ENCODE data around the gene PDZD4. TPM values are rescaled to one million over a fixed set of nuclear protein-coding genes. Genes with fewer than 3 reads are reported as not detected.

The PDZD4 gene
- total RNA-seq, 1 experiment from 2014 or later, result 1.8 TPM

GRCh38 chrX:153803211-153804099 lies 26.9 kb downstream of the PDZD4 start:
- Mint-ChIP-seq H3K36me3 (ENCODE audit: insufficient read depth, unreplicated experiment) (peaks cover 5% of the 10 kb centered on the region), H3K4me3 (ENCODE audit: unreplicated experiment) (no peak overlapping the region), H3K9me3 (ENCODE audit: unreplicated experiment) (no peaks in the 10 kb centered on the region), H3K27me3 (ENCODE audit: insufficient read depth, unreplicated experiment) (no peaks in the 10 kb centered on the region), H3K4me1 (ENCODE audit: low read depth, unreplicated experiment) (no peaks in the 10 kb centered on the region), H3K27ac (ENCODE audit: unreplicated experiment) (no peak overlapping the region)
- ChIA-PET POLR2A (no interaction called here), CTCF (no interaction called here)
- no peaks in the 10 kb centered on the region for H3K4me1 ChIP-seq
- TF ChIP-seq CTCF (IDR thresholded peaks at IDR 0.05; ENCODE audit: insufficient read depth in 1 of 2, low read depth in 1 of 2, low read length in 1 of 2, severe bottlenecking in 1 of 2, unreplicated experiment in 1 of 2), result no peak
- no peaks in the 10 kb centered on the region for H3K27me3 ChIP-seq (replicated peaks; ENCODE audit: control insufficient read depth, insufficient read depth, low read length)
- no peak overlapping the region for H3K4me3 ChIP-seq (ENCODE audit: low read depth, low read length)
- intact Hi-C loops (cut with micrococcal nuclease; ENCODE audit: unreplicated experiment), result no loop called here
- no peaks in the 10 kb centered on the region for H3K36me3 ChIP-seq (ENCODE audit: control insufficient read depth, insufficient read depth, low read length)
- no peaks in the 10 kb centered on the region for H3K9me3 ChIP-seq
- no TSS peak for BruUV-seq (replicated peaks)
- no peak for DNase-seq

- intact Hi-C loops (cut with micrococcal nuclease; ENCODE audit: unreplicated experiment), result no loop called here
- Histone ChIP-seq H3K4me1 (no peaks in the 10 kb centered on the region), H3K4me3 (ENCODE audit: low read depth, low read length) (no peak overlapping the region), H3K36me3 (ENCODE audit: control insufficient read depth, insufficient read depth, low read length) (no peaks in the 10 kb centered on the region), H3K9me3 (no peaks in the 10 kb centered on the region), H3K27me3 (replicated peaks; ENCODE audit: control insufficient read depth, insufficient read depth, low read length) (no peaks in the 10 kb centered on the region)
- no TSS peak for BruUV-seq (replicated peaks)
- no peak for DNase-seq
- Mint-ChIP-seq H3K36me3 (ENCODE audit: insufficient read depth, unreplicated experiment) (peaks cover 5% of the 10 kb centered on the region), H3K4me3 (ENCODE audit: unreplicated experiment) (no peak overlapping the region), H3K4me1 (ENCODE audit: low read depth, unreplicated experiment) (no peaks in the 10 kb centered on the region), H3K27me3 (ENCODE audit: insufficient read depth, unreplicated experiment) (no peaks in the 10 kb centered on the region), H3K9me3 (ENCODE audit: unreplicated experiment) (no peaks in the 10 kb centered on the region), H3K27ac (ENCODE audit: unreplicated experiment) (no peak overlapping the region)
- CTCF ChIA-PET, result no interaction called here
- no peak for TF ChIP-seq CTCF (IDR thresholded peaks at IDR 0.05; ENCODE audit: insufficient read depth in 1 of 2, low read depth in 1 of 2, low read length in 1 of 2, severe bottlenecking in 1 of 2, unreplicated experiment in 1 of 2)
- POLR2A ChIA-PET, result no interaction called here
Measured at GRCh38 chrX:153802513-153803045, 27.8 kb downstream of the PDZD4 start.

GRCh38 chrX:153801669-153802068 lies 28.7 kb downstream of the PDZD4 start:
- CTCF ChIA-PET, result no interaction called here

More at GRCh38 chrX:153801669-153802068, 28.7 kb downstream of the PDZD4 start:
- H3K9me3 ChIP-seq, result no peaks in the 10 kb centered on the region
- intact Hi-C loops (cut with micrococcal nuclease; ENCODE audit: unreplicated experiment), result no loop called here
- H3K4me1 ChIP-seq, result no peaks in the 10 kb centered on the region
- H3K27ac Mint-ChIP-seq (ENCODE audit: unreplicated experiment), result no peak overlapping the region
- H3K9me3 Mint-ChIP-seq (ENCODE audit: unreplicated experiment), result no peaks in the 10 kb centered on the region
- no peak overlapping the region for H3K4me3 Mint-ChIP-seq (ENCODE audit: unreplicated experiment)
- POLR2A ChIA-PET, result no interaction called here
- H3K36me3 ChIP-seq (ENCODE audit: control insufficient read depth, insufficient read depth, low read length), result no peaks in the 10 kb centered on the region
- H3K36me3 Mint-ChIP-seq (ENCODE audit: insufficient read depth, unreplicated experiment), result peaks cover 5% of the 10 kb centered on the region
- no peak overlapping the region for H3K4me3 ChIP-seq (ENCODE audit: low read depth, low read length)
- no peaks in the 10 kb centered on the region for H3K27me3 Mint-ChIP-seq (ENCODE audit: insufficient read depth, unreplicated experiment)
- H3K27me3 ChIP-seq (replicated peaks; ENCODE audit: control insufficient read depth, insufficient read depth, low read length), result no peaks in the 10 kb centered on the region
- no TSS peak for BruUV-seq (replicated peaks)
- DNase-seq, result no peak
- TF ChIP-seq CTCF (IDR thresholded peaks at IDR 0.05; ENCODE audit: insufficient read depth in 1 of 2, low read depth in 1 of 2, low read length in 1 of 2, severe bottlenecking in 1 of 2, unreplicated experiment in 1 of 2), result no peak
- H3K4me1 Mint-ChIP-seq (ENCODE audit: low read depth, unreplicated experiment), result no peaks in the 10 kb centered on the region

Data from Caco-2 (cell line).